ENCODE results near the gene RALGPS2.
"Not testable (repeated sequence)": the region's sequence is repeated elsewhere in the genome, so short reads cannot be mapped to it uniquely, and the experiment has no call there.

Gene RALGPS2

GRCh38 chr1:178774263-178774662, 49.2 kb downstream of the RALGPS2 start:
- DNase-seq (ENCODE audit: low read depth in 2 of 2, low spot score in 1 of 2), result no peak

DNA sequence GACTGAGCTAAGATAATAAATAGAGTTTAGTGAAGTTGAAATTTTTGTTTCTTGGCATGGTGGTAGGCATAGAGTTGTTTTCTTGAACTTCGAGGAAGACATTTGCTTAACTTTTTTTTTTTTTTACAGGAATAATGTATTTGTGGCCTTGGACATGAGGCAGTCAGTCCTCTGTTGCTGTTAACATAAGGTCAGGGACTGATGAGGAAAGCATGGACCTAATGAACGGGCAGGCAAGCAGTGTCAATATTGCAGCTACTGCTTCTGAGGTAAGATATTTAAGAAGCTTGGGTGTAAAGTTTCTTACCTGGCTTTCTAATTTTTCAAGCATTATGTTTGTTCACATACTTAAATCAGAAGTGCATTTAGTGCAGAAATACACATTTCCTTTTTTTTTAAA, 51.5 kb downstream of the RALGPS2 start:
- DNase-seq (ENCODE audit: low read depth in 2 of 2, low spot score in 1 of 2), result no peak

DNA sequence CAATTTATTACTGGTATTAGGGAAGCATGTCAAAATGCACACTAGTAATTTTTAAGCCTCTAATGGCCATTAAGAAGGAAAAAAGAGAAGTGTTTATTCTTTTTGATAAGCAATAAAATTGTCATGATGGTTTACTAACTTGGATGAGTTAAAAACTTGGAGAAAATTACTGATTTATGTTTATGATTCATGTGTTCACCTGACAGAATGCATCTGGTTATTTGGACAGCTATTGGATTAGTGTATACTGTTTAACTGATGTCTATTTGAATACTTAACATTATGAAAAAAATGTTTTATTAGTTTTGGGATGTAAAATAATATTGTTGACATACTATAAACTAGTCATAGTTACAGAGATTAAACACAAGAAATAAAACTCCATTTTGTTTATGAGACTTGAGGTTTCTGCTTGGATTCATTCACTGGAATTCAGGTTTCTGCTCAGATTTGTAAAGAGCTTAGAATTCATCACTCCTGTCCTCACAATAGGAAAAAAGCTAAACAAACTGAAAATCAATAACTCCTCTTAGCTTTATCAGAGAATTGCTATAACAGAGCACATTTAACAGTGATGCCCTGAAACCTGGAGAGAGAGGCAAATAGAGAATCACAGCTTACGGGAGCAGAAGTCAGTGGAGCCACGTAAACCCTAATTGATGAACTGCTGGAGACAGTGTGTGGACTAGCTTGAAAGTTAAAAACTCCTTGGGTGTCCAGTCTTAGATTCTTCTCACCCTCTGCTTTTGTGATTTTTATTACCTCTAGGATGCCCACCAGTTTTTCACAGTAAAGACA, 56.7 kb downstream of the RALGPS2 start:
- no peak for DNase-seq (ENCODE audit: low read depth in 2 of 2, low spot score in 1 of 2)

DNA sequence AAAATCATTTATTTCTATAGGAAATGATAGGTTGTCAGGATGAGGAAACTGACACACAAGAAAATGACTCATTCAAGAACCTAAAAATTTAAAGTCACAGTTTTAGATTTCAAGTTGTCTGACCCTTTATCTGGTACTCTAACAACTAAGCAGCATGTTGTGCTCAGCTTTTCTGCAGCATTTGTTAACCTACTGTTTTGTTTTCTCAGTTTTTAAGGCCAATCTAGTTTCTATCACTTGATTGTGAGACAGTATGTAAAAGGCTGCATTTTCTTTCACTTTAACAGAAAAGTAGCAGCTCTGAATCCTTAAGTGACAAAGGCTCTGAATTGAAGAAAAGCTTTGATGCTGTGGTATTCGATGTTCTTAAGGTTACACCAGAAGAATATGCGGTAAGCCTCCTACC, 59.1 kb downstream of the RALGPS2 start:
- no peak for DNase-seq (ENCODE audit: low read depth in 2 of 2, low spot score in 1 of 2)

GRCh38 chr1:178792394-178792793, 67.3 kb downstream of the RALGPS2 start:
- no peak for DNase-seq (ENCODE audit: low read depth in 2 of 2, low spot score in 1 of 2)

- no peak for DNase-seq (ENCODE audit: low read depth in 2 of 2, low spot score in 1 of 2)
These were observed 71.0 kb downstream of the RALGPS2 start for GRCh38 chr1:178796013-178796412.

GRCh38 chr1:178797590-178797989, 72.5 kb downstream of the RALGPS2 start:
- DNase-seq (ENCODE audit: low read depth in 2 of 2, low spot score in 1 of 2), result no peak

DNA sequence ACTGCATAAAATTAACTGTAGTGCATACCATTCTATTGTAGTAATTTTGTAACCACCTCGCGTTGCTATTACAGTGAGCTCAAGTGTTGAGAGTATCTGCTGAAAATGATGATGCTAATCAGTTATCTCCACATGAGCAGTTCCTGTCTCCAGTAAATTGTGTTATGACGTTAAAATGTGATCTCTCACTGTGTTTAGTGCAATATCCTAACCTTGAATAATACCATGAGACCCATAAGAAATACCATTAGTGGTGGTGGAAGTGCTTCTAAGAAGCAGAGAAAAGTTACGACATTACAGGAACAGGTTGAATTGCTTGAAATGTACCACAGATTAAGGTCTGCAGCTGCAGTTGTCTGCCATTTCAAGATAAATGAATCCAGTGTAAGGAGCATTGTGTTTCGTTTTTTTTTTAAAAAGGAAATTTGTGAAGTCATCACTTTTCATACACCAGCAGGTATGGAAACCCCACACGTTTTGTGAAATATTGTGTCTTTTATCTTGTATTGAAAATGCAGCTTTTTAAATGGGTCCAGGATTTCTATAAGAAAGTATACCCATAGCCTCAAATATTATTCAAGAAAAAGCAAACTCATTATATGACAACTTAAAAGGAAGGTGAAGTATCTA, 73.3 kb downstream of the RALGPS2 start:
- DNase-seq (ENCODE audit: low read depth in 2 of 2, low spot score in 1 of 2), result no peak

GRCh38 chr1:178802873-178803272, 77.8 kb downstream of the RALGPS2 start:
- no peak for DNase-seq (ENCODE audit: low read depth in 2 of 2, low spot score in 1 of 2)

DNA sequence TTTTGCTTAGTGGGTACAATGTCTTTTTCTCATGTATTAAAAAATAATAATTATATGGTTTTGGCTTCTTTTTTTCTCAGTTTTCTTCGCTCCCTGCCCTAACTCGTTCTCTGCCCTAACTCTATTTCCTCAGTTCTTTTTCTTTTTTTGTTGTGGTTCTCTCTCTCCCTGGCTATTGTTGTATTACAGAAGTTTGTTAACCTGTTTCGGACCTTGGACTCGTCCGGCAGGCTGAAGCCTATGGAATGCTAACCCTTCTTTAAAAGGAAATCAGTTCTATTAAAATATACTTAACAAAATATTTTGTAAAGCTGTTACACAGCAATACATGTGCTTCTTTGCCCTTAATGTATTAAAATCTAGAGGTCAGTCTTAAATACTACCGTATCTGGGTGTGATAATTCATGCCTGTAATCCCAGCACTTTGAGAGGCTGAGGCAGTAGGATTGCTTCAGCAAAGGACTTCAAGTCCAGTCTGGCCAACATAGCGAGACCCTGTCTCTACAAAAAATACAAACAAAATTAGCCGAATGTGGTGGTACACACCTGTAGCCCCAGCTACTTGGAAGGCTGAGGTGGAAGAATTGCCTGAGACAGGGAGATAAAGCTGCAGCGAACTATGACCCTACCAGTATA, 81.7 kb downstream of the RALGPS2 start:
- no peak for DNase-seq (ENCODE audit: low read depth in 2 of 2, low spot score in 1 of 2)

GRCh38 chr1:178808529-178808928, 83.5 kb downstream of the RALGPS2 start:
- no peak for DNase-seq (ENCODE audit: low read depth in 2 of 2, low spot score in 1 of 2)

- no peak for DNase-seq (ENCODE audit: low read depth in 2 of 2, low spot score in 1 of 2)
These were observed 85.5 kb downstream of the RALGPS2 start for GRCh38 chr1:178810585-178810984.

DNA sequence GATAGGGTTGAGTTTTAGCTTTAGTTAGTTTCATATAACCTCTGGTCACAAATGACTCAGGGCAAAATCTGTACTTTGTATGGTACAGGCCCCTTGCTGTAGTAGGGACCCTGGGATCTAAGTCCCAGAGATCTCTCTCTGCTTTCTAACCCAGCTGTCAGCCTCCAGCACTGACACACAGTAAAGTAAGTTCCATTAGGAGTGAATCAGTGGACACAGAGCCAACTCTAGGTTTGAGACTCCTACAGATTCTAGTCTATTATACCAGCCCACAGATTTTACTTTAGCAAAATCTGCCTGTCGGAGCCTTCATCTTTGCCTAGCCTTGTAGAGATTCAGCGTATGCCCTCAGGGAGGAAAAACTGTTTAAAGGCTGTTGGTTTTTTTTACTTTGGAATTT, 93.4 kb downstream of the RALGPS2 start:
- no peak for DNase-seq (ENCODE audit: low read depth in 2 of 2, low spot score in 1 of 2)

DNA sequence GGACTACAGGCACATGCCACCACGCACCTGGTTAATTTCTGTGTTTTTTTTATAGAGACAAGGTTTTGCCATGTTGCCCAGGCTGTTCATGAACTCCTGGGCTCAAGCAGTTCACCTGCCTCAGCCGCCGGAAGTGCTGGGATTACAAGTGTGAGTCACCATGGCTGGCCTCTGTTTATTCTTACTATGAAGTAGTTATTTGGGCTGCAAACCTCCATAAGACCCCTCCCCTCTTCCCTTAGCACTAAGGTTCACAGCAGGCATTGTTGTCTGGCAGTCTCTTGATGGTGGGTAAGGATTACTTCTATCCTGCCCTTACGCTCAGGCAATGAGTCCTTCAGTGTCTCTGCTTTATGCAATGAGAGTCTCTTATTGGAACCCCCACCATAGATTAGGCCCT, 94.1 kb downstream of the RALGPS2 start:
- DNase-seq (ENCODE audit: low read depth in 2 of 2, low spot score in 1 of 2), result no peak

- no peak for DNase-seq (ENCODE audit: low read depth in 2 of 2, low spot score in 1 of 2)
These were observed 96.3 kb downstream of the RALGPS2 start for GRCh38 chr1:178821134-178821866.

- no peak for DNase-seq (ENCODE audit: low read depth in 2 of 2, low spot score in 1 of 2)
These were observed 100.1 kb downstream of the RALGPS2 start for GRCh38 chr1:178825167-178825566.

DNA sequence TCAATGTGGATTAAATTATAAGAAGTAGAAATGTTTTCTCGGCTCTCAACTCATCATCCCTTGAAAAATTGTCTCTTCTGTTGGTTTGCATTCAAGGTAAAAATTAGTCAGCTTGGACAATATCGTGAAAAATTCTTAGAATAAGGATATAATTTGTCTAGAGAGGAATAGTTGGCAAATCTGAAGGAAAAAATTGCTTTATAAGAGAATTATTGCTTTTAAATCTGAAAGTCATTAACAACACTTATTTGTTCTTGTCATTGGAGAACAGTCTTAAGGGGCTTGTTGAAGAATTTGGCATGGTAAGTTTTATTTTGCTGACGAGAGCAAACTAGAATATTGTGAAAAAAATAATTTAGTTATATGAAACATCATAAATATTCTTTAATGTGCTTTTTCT, 119.4 kb downstream of the RALGPS2 start:
- no peak for DNase-seq (ENCODE audit: low read depth in 2 of 2, low spot score in 1 of 2)

GRCh38 chr1:178846306-178846705, 121.3 kb downstream of the RALGPS2 start:
- no peak for DNase-seq (ENCODE audit: low read depth in 2 of 2, low spot score in 1 of 2)

GRCh38 chr1:178847396-178847849, 122.4 kb downstream of the RALGPS2 start:
- no peak for DNase-seq (ENCODE audit: low read depth in 2 of 2, low spot score in 1 of 2)

DNA sequence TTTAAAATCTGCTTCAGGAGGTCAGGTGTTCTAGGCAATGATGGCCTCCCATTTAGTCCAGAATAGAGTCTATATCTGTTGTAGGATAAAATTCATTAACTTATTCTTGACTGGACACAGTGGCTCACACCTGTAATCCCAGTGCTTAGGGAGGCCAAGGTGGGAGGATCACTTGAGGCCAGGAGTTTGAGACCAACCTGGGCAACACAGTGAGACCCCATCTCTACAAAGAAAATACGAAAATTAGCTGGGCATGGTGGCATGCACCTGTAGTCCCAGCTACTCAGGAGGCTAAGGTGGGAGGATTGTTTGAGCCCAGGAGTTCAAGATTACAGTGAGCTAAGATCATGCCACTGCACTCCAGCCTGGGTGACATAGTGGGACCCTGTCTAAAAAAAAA, 122.9 kb downstream of the RALGPS2 start:
- not testable (repeated sequence) for DNase-seq (ENCODE audit: low read depth in 2 of 2, low spot score in 1 of 2)

GRCh38 chr1:178849918-178850317, 124.9 kb downstream of the RALGPS2 start:
- no peak for DNase-seq (ENCODE audit: low read depth in 2 of 2, low spot score in 1 of 2)

DNA sequence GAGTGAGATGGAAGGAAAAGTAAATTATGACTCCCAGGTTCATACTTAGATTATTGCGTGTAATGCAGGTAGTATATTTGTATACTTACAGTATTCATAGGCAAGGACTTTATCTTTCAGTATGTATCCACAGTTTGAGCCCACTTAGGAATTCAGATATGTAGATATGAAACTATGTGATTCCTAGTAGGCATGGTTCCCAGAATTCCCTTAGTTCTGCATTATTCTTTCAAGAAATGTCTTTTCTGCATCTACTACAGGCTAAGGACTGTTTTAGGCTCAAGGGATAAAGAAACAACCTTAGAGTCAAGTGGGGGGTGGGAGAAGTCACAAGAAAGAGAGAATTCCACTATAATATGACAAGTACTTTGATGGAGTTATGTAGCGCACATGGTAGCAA, 132.1 kb downstream of the RALGPS2 start:
- DNase-seq (ENCODE audit: low read depth in 2 of 2, low spot score in 1 of 2), result no peak

Measured in stimulated activated CD8-positive, alpha-beta memory T cell treated with anti-CD3 and anti-CD28 coated beads, Interleukin-4, amount 100 ng/mL, for 1 hour (primary cell).